Smooth muscle cell (in vitro differentiated cells): Measurements from ENCODE around the gene CLTA. TPM values are rescaled to one million over a fixed set of nuclear protein-coding genes. Genes with fewer than 3 reads are reported as not detected.

Source experiments
- DNase-seq: peaks from one replicate; lab custom pipeline; 2025; ENCODE audit not compliant: unreplicated experiment; lab: John Stamatoyannopoulos, UW
- H2AFZ ChIP-seq: fragments of 200-600 bp; sonication (generic); 2 replicates; pipeline ENCODE4 v1.6.0; 2016; ENCODE audit warnings: antibody characterized with exemption, low read depth, mild to moderate bottlenecking
- H3F3A ChIP-seq: fragments of 200-600 bp; sonication (generic); 2 replicates; pipeline ENCODE4 v1.6.0; 2017; ENCODE audit warnings: antibody characterized with exemption, low read depth
- H3K27ac ChIP-seq: fragments of 200-600 bp; sonication (generic); 2 replicates; pipeline ENCODE4 v1.5.1; 2016; ENCODE audit warnings: low read depth, mild to moderate bottlenecking
- H3K27me3 ChIP-seq: fragments of 200-600 bp; sonication (generic); 2 replicates; pipeline ENCODE4 v1.6.1; 2016; ENCODE audit warnings: low read depth, mild to moderate bottlenecking
- H3K36me3 ChIP-seq: fragments of 200-600 bp; sonication (generic); 2 replicates; pipeline ENCODE4 v1.5.1; 2016; ENCODE audit warnings: low read depth
- H3K4me1 ChIP-seq: fragments of 200-600 bp; sonication (generic); 2 replicates; pipeline ENCODE4 v1.5.1; 2016; ENCODE audit warnings: low read depth
- H3K4me2 ChIP-seq: fragments of 200-600 bp; sonication (generic); 2 replicates; pipeline ENCODE4 v1.6.0; 2016; ENCODE audit warnings: mild to moderate bottlenecking
- H3K4me3 ChIP-seq: fragments of 200-600 bp; sonication (generic); 2 replicates; pipeline ENCODE4 v1.5.1; 2016; ENCODE audit warnings: mild to moderate bottlenecking
- H3K79me2 ChIP-seq: fragments of 200-600 bp; sonication (generic); 2 replicates; pipeline ENCODE4 v1.6.0; 2016; ENCODE audit warnings: low read depth, mild to moderate bottlenecking
- H3K9ac ChIP-seq: fragments of 200-600 bp; sonication (generic); 2 replicates; pipeline ENCODE4 v1.6.0; 2016; ENCODE audit warnings: low read depth
- H3K9me3 ChIP-seq: fragments of 200-600 bp; sonication (generic); replicated peaks from 2 replicates; pipeline ENCODE4 v1.5.1; 2016; ENCODE audit warnings: low read depth
- H4K20me1 ChIP-seq: fragments of 200-600 bp; sonication (generic); 2 replicates; pipeline ENCODE4 v1.6.0; 2016; ENCODE audit warnings: low read depth
- CTCF ChIP-seq: fragments of 200-600 bp; sonication (generic); IDR thresholded peaks from 2 replicates; pipeline ENCODE4 v1.5.1; 2017; ENCODE audit warnings: borderline replicate concordance, mild to moderate bottlenecking, antibody characterized with exemption; ENCODE audit not compliant: insufficient read depth, poor library complexity, severe bottlenecking
- WGBS: methylation state at CpG from one replicate; pipeline ENCODE4 v1.1.7; 2016; ENCODE audit warnings: low lambda C conversion rate; 5-methylcytosine and 5-hydroxymethylcytosine counted together
- polyA plus RNA-seq: library from polyadenylated mRNA; unstranded; fragments of >200 nt; fragmentation: Nextera tagmentation; extraction: Ambion mirVana; gene quantifications from 2 replicates; pipeline ENCODE4 v1.2.1, GENCODE V29; 2016
- total RNA-seq: library from RNA; depleted of rRNA; stranded (reverse); fragments of >200 nt; gene quantifications from 2 replicates; pipeline ENCODE4 v1.2.3, GENCODE V29; 2014

Gene CLTA
- total and polyA plus RNA-seq, 2 experiments from 2014 or later = 206 to 226 TPM

- 77% methylated on average over 3 of the region's 3 CpGs for WGBS
- peak overlapping the region; percentile 42 for H3K27ac ChIP-seq
Observed at GRCh38 chr9:36193023-36193422, 2.3 kb downstream of the CLTA start.

GRCh38 chr9:36194326-36195000 lies 3.7 kb downstream of the CLTA start:
- Histone ChIP-seq H4K20me1 (peaks cover 84% of the 10 kb centered on the region), H3K9ac (no peak overlapping the region), H3K4me2 (peak overlapping the region; percentile 100), H3K4me1 (peaks cover 25% of the 10 kb centered on the region), H3K4me3 (no peak overlapping the region), H3K9me3 (no peaks in the 10 kb centered on the region), H3K27ac (peak overlapping the region; percentile 51), H3F3A (peaks cover 4% of the 10 kb centered on the region), H2AFZ (no peak overlapping the region), H3K27me3 (no peaks in the 10 kb centered on the region), H3K36me3 (peaks cover under 1% of the 10 kb centered on the region), H3K79me2 (peaks cover 70% of the 10 kb centered on the region)
- no peak for DNase-seq
- no peak for TF ChIP-seq CTCF
- 44% methylated on average over 4 of the region's 4 CpGs for WGBS

More at GRCh38 chr9:36193023-36193422, 2.3 kb downstream of the CLTA start:
- H3F3A ChIP-seq = peaks cover 4% of the 10 kb centered on the region
- no peaks in the 10 kb centered on the region for H3K9me3 ChIP-seq
- no peak for TF ChIP-seq CTCF
- peaks cover 25% of the 10 kb centered on the region for H3K4me1 ChIP-seq
- H3K4me2 ChIP-seq = peak overlapping the region; percentile 100
- H3K36me3 ChIP-seq = no peaks in the 10 kb centered on the region
- no peak overlapping the region for H2AFZ ChIP-seq
- no peak for DNase-seq
- H3K9ac ChIP-seq = no peak overlapping the region
- no peaks in the 10 kb centered on the region for H3K27me3 ChIP-seq
- H3K4me3 ChIP-seq = peak overlapping the region; percentile 98
- peaks cover 72% of the 10 kb centered on the region for H4K20me1 ChIP-seq
- peaks cover 70% of the 10 kb centered on the region for H3K79me2 ChIP-seq

- no peak for TF ChIP-seq CTCF
- Histone ChIP-seq H3K79me2 (peaks cover 20% of the 10 kb centered on the region), H3F3A (peaks cover 47% of the 10 kb centered on the region), H2AFZ (no peak overlapping the region), H4K20me1 (peaks cover 72% of the 10 kb centered on the region), H3K36me3 (peaks cover 18% of the 10 kb centered on the region), H3K4me1 (peaks cover 12% of the 10 kb centered on the region), H3K4me2 (no peak overlapping the region), H3K27ac (no peak overlapping the region), H3K4me3 (no peak overlapping the region), H3K27me3 (no peaks in the 10 kb centered on the region), H3K9ac (no peak overlapping the region), H3K9me3 (no peaks in the 10 kb centered on the region)
- no peak for DNase-seq
- WGBS = 93% methylated on average over 11 of the region's 11 CpGs
Observed at GRCh38 chr9:36204906-36205547, 14.3 kb downstream of the CLTA start.
